ENCODE data around the gene EPAS1. TPM values are rescaled to one million over a fixed set of nuclear protein-coding genes. Genes with fewer than 3 reads are reported as not detected.
A peak's percentile ranks its signal among the peaks of the same experiment; 100 is the strongest.

The EPAS1 gene
- total and polyA plus RNA-seq, 9 of the 15 experiments (the other 6 are each of a cell fraction or from before 2014, with no cell fraction given) = 0.25 to 11.2 (median 4.1) TPM

- TF ChIP-seq ZFP91 (CRISPR knock-in tag; IDR thresholded peaks at IDR 0.05) = peak; percentile 65; the same call in 1 of the 2 replicates
- TF ChIP-seq RCOR1 (IDR thresholded peaks at IDR 0.05; ENCODE audit: borderline replicate concordance in 1 of 2, low read depth in 2 of 2, low read length in 2 of 2) = peak in 1 of 2 experiments; percentile 96; a peak in 3 of 4 replicates
- TF ChIP-seq VEZF1 (CRISPR knock-in tag; IDR thresholded peaks at IDR 0.05) = 0 out of 2 replicates have a peak, but pooled peaks have one; percentile 22
- TF ChIP-seq MYBL2 (IDR thresholded peaks at IDR 0.05; ENCODE audit: low read depth) = no peak
- no peak for TF ChIP-seq MYBL2 (CRISPR knock-in tag; IDR thresholded peaks at IDR 0.05; ENCODE audit: borderline replicate concordance)
- TF ChIP-seq PBX2 (CRISPR knock-in tag; IDR thresholded peaks at IDR 0.05; ENCODE audit: low read depth) = no peak
- TF ChIP-seq PBX2 (tag; conservative IDR thresholded peaks at IDR 0.05; ENCODE audit: low read depth) = no peak
- TF ChIP-seq SRSF1 (IDR thresholded peaks at IDR 0.05; ENCODE audit: low read depth, low read length) = no peak
- TF ChIP-seq SREBF1 (IDR thresholded peaks at IDR 0.05; ENCODE audit: borderline replicate concordance, low read depth, low read length) = no peak
- 0 out of 4 replicates have a peak, but pooled peaks of 1 of the 2 experiments have one; percentile 15 for TF ChIP-seq CSDE1 (IDR thresholded peaks at IDR 0.05)
- no peak for TF ChIP-seq PHF20 (IDR thresholded peaks at IDR 0.05; ENCODE audit: partially characterized antibody)
- TF ChIP-seq OTX1 (CRISPR knock-in tag; IDR thresholded peaks at IDR 0.05) = no peak
- TF ChIP-seq EP300 (IDR thresholded peaks at IDR 0.05; ENCODE audit: low read length) = peak; percentile 94
- TF ChIP-seq KLF1 (tag; IDR thresholded peaks at IDR 0.05) = no peak
- no peak for TF ChIP-seq LCOR (CRISPR knock-in tag; IDR thresholded peaks at IDR 0.05)
- TF ChIP-seq ZNF3 (CRISPR knock-in tag; IDR thresholded peaks at IDR 0.05) = no peak
- no peak for TF ChIP-seq ZNF140 (CRISPR knock-in tag; IDR thresholded peaks at IDR 0.05)
- no peak for TF ChIP-seq GATAD2A (IDR thresholded peaks at IDR 0.05)
- TF ChIP-seq IRF1 (CRISPR knock-in tag; IDR thresholded peaks at IDR 0.05; ENCODE audit: borderline replicate concordance) = no peak
- no peak for TF ChIP-seq ELK1 (CRISPR knock-in tag; IDR thresholded peaks at IDR 0.05)
- TF ChIP-seq SMARCE1 (IDR thresholded peaks at IDR 0.05) = peak; percentile 72
These were observed 38.0 kb upstream of the EPAS1 start (continued) for GRCh38 chr2:46258937-46259776.
